Dedifferentiated amniotic fluid mesenchymal stem cell (primary cell): ENCODE data around the gene CDCA3.
"Not testable (repeated sequence)": the region's sequence is repeated elsewhere in the genome, so short reads cannot be mapped to it uniquely, and the experiment has no call there.

Source experiments
- DNase-seq: peaks from one replicate; pipeline ENCODE4 v3.0.0-alpha.2; 2016; ENCODE audit errors: extremely low spot score

The CDCA3 gene

DNA sequence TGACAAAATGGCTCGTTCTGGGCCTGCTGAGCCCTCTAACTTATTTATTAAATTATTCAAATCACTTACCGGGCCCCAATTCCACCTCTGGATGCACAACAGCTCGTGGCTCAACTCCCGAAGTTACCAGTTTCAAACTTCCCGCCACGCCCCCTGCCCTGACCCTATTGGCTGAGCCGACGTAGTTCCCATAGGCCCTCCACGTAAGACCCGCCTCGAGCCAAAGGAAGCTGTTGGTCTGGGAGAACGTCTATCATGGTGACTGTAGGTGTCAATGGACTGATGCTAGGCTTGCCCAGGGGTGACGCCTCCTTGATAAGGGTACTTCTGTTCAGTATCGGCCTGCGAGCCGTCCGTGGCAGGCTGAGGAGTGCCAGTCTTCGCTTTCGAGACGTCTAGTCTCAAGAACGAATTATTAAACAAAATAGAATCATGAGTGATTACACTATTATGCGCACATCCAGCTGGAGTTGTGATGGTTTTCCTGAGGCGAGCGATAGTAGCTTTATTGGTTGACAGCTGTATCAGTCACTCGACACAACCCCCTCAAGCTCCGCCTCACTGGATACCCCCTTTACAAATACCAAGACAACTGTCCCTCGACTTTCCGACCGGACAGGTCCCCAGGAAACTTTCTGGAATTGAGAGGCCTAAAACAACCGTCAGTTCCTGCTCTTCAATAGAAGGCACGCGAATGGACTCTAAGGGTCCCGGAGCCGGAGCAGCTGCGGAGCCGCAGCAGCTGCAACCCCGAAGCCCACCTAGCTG, at the start of gene CDCA3:
Gene CDCA3 (minus strand): TSS at position 134 of the 768 bp plus-strand sequence. CDS start 334 bp downstream, outside the sequence.
- peak; percentile 98 for DNase-seq

GRCh38 chr12:6899837-6900519, 48.9 kb upstream of the CDCA3 start:
- DNase-seq, result no peak

DNA sequence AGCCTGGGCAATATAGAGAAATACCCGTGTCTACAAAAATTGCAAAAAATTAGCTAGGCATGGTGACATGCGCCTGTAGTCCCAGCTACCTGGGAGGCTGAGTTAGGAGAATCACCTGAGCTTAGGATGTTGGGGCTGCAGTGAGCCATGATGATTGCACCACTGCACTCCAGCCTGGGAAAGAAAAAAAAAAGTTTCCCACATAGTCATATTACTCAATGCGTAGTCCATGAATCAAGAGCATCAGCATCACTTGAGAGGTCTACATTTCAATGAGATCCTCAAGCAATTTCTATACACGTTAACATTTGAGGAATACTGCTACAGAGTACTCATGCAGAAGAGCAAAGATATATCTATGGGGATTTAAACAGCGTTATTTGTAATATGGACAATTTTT, 48.3 kb upstream of the CDCA3 start:
- no peak for DNase-seq

DNA sequence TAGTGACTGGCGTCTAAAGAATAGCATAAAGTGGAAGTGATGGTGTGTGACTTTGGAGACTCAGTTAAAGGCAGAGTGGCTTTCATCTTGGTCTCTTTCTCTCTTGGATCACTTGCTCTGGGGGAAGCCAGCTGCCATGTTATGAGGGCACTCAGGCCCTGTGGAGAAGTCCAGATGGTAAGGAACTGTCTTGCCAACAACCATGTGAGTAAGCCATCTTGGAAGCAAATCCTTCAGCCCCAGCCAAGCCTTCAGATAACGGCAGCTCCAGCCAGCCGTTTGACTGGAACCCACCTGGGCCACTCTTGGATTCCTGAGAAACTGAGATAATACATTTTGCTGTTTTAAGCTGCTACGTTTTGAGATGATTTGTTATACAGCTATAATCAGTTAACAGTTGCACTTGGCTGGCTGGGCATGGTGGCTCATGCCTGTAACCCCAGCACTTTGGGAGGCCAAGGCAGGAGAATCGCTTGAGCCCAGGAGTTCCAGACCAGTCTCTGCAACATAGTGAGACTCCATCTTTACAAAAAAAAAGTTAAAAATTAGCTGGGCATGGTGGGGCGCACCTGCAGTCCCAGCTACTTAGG, 45.9 kb upstream of the CDCA3 start:
- DNase-seq, result no peak

DNA sequence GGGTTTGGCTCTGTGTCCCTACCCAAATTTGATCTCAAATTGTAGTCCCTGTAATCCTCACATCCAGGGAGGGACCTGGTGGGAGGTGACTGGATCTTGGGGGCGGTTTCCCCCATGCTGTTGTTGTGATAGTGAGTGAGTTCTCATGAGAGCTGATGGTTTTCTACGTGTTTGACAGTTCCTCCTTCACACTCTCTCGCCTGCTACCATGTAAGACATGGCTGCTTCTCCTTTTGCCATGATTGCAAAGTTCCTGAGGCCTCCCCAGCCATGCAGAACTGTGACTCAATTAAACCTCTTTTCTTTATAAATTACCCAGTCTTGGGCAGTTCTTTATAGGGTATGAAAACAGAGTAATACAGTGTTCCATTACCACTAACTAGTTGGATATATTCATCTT, 43.2 kb upstream of the CDCA3 start:
- no peak for DNase-seq

DNA sequence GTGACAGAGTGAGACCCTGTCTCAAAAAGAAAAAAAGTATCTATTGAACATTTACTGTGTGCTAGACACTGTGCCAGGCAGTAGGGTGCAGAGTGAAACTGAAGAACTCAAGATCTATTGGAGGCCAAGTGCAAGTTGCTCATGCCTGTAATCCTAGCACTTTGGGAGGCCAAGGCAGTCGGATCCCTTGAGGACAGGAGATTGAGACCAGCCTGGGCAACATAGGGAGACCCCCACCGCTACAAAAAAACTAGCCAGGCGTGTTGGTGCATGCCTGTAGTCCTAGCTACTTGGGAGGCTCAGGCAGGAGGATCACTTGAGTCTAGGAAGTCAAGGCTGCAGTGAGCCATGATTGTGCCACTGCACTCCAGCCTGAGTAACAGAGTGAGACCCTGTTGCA, 41.6 kb upstream of the CDCA3 start:
- DNase-seq, result not testable (repeated sequence)

- no peak for DNase-seq
These were observed 40.5 kb upstream of the CDCA3 start for GRCh38 chr12:6891646-6892001.

- DNase-seq, result peak; percentile 94
These were observed 39.9 kb upstream of the CDCA3 start for GRCh38 chr12:6890789-6891645.

DNA sequence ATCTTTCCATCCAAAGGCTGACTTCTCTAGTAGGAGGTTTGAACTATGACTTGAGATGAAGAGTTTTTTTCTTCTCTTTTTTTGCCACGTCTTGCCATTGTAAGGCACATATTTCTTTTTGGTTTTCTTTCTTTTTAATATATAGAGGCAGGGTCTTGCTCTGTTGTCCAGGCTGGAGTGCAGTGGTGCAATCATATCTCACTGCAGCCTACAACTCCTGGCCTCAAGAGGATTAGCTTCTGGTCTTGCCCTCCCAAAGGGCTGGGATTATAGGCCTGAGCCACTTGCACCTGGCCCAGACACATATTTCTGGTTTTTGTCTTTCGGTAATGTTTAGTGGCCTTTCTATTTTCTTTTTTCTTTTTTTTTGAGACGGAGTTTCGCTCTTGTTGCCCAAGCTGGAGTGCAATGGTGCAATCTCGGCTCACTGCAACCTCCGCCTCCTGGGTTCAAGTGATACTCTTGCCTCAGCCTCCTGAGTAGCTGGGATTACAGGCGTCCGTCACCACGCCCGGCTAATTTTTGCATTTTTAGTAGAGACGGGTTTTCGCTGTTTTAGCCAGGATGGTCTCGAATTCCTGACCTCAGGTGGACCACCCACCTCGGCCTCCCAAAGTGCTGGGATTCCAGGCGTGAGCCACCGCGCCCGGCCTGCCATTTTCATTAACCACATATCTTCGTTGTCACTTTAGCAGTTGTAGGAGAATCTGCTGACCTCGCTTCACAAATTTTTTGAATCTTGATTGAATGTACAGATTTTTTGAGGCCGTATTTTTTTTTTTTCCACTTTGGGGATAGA, 38.9 kb upstream of the CDCA3 start:
- not testable (repeated sequence) for DNase-seq

- not testable (repeated sequence) for DNase-seq
These were observed 37.7 kb upstream of the CDCA3 start for GRCh38 chr12:6888794-6889193.

DNA sequence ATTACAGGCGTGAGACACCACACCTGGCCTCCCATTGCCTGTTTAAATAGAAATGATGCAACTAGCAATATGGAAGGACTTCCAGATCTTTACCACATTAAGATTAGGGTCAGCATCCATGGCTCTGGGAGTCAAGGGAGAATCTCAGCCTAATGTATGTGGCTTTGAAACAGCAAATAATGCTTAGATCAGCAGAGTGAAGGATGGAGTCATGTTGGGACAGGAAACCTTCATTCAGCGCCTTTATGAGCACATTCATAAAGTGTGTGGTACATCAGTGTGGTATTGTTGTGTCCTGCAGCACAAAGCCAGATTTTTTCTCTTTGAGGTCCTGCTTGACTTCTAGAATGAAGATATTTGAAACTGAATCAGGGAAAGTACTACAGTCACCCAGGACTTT, 37.3 kb upstream of the CDCA3 start:
- no peak for DNase-seq

- no peak for DNase-seq
These were observed 36.4 kb upstream of the CDCA3 start for GRCh38 chr12:6887460-6887859.

DNA sequence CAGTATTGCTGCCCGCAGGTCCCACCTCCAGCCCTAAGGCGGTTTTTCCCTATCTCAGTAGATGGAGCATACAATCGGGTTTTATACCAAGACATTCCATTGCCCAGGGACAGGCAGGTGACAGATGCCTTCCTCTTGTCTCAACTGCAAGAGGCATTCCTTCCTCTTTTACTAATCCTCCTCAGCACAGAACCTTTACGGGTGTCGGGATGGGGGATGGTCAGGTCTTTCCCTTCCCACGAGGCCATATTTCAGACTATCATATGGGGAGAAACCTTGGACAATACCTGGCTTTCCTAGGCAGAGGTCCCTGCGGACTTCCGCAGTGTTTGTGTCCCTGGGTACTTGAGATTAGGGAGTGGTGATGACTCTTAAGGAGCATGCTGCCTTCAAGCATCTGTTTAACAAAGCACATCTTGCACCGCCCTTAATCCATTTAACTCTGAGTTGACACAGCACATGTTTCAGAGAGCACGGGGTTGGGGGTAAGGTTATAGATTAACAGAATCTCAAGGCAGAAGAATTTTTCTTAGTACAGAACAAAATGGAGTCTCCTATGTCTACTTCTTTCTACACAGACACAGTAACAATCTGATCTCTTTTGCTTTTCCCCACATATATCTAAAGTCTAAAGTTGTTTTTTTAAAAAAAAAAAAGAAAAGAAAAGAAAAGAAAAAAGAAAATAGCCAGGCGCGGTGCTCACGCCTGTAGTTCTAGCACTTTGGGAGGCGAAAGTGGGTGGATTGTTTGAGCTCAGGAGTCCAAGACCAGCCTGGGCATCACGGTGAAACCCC, 35.3 kb upstream of the CDCA3 start:
- not testable (repeated sequence) for DNase-seq

DNA sequence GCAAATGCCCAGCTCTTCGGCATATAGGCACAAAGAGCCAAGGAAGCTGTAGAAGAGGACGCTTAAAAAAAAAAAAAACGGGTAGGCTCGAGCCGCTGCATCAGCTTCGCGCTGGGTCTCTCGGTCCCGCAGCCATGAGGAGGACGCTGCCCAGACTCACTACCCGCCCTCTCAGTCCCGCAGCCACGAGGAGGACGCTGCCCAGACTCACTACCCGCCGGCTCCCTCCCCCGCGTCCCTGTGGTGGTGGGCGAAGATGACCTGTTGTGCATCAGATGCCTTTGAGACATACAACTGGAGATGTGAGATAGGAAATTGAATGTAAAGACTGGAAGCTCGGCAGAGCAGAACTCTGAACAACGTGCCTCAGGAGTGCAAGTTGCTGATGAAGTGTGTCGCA, 33.5 kb upstream of the CDCA3 start:
- no peak for DNase-seq

DNA sequence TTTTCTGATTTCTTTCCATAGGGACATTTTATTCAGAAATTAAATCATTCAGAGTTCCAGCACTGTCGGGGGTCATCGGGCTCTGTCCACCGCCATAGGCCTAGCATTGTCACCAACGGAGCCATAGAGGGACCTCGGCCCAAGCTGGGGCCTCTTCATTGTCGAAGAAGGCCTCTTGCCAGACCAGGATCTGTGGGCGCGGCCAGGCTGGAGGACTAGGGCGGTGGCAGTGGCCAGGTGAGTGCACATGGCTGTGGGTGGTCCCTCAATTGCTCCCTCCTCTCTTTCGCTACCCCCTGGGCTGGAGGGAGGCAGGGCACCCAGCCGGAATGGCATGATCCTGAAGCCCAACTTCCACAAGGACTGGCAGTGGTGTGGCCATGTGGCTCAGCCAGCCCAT, 32.6 kb upstream of the CDCA3 start:
- DNase-seq, result no peak

DNA sequence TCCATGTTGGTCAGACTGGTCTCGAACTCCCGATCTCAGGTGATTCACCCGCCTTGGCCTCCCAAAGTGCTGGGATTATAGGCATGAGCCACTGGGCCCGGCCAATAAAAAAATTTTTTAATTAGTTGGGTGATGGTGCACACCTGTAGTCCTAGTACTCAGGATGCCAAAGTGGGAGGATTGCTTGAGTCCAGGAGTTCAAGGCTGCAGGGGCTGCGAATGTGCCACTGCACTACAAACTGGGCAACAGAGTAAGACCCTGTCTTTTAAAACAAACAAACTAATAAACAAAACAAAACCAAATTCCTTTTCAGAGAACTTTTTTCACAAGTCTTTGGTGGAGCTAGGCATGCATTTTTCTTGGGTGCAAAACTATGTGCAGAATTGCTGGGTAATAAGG, 32.2 kb upstream of the CDCA3 start:
- no peak for DNase-seq

- not testable (repeated sequence) for DNase-seq
These were observed 28.7 kb upstream of the CDCA3 start for GRCh38 chr12:6879824-6880223.

DNA sequence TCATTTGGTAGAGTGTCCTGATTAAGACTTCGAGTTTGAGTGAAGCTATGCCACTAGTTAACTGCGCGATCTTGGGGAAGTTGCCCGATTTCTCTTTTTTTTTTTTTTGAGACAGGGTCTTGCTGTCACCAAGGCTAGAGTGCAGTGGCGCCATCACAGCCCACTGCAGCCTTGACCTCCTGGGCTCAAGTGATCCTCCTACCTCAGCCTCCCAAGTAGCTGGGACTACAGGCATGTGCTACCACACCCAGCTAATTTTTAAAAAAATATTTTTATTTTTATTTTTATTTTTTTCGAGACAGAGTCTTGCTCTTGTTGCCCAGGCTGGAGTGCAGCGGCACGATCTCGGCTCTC, 22.9 kb upstream of the CDCA3 start:
- not testable (repeated sequence) for DNase-seq

DNA sequence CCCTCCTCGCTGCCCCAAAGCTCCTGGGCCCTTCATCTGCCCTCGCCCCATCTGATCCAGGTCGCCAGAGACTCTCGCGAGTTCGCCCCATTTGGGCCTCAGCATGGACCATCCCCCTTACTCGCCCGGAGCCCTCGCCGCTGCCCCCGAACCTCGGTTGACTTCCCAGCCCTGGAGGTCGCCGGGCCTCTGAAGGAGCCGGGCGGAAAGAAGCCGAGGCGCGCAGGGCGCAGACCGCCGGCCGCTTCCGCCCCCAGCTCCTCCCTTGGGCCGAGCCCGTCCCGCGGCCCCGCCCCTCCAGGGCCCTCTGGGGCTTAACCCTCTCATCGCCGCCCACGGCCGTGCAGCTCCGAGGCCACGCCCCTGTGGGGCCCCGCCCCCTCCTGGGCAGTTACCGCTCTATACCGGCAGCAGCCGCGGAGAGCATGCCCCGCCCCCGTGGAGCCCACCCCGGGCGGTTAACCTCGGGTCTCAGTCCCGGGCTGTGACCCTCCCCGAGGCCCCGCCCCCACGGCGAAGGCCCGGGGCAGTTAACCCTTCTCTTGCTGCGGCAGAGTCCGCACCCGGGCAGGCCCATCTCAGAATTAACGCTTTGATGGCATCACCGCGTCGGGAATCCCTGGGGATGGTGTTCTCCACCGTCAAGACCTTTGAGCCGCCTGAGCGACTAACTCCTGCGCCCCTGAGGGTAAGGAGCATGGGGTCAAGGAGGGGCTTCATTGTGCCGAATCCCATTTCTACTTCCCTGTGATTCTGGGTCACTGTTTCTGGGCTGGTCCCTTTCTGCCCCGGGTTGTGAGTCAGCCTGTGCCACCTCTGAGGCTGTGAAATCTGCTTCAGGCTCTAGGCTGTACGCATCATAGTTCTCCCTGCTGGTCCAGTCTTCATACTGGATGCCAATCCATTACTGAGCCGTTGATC, 22.3 kb upstream of the CDCA3 start, which contains the start of gene SPSB2:
Gene SPSB2 (minus strand): TSS at position 210 of the 921 bp plus-strand sequence. CDS start 402 bp downstream, outside the sequence.
- peak; percentile 88 for DNase-seq
